Measurements from ENCODE around the gene DISC1. TPM values are rescaled to one million over a fixed set of nuclear protein-coding genes. Genes with fewer than 3 reads are reported as not detected.
"Not testable (repeated sequence)": the region's sequence is repeated elsewhere in the genome, so short reads cannot be mapped to it uniquely, and the experiment has no call there.

Gene DISC1
- total RNA-seq, 1 experiment from 2014 or later = 3.8 TPM

- no peak for DNase-seq (ENCODE audit: low read depth)
Observed at GRCh38 chr1:231930257-231930947, 303.8 kb downstream of the DISC1 start.

- DNase-seq (ENCODE audit: low read depth) = no peak
Observed at GRCh38 chr1:231931146-231931545, 304.6 kb downstream of the DISC1 start.

- DNase-seq (ENCODE audit: low read depth) = no peak
Observed at GRCh38 chr1:231931846-231932454, 305.4 kb downstream of the DISC1 start.

- DNase-seq (ENCODE audit: low read depth) = no peak
Observed at GRCh38 chr1:231933711-231934626, 307.4 kb downstream of the DISC1 start.

GRCh38 chr1:231934797-231935196, 308.2 kb downstream of the DISC1 start:
- DNase-seq (ENCODE audit: low read depth) = peak; percentile 62

- no peak for DNase-seq (ENCODE audit: low read depth)
Observed at GRCh38 chr1:231935856-231936255, 309.3 kb downstream of the DISC1 start.

GRCh38 chr1:231936983-231937775, 310.6 kb downstream of the DISC1 start:
- DNase-seq (ENCODE audit: low read depth) = no peak

GRCh38 chr1:231938211-231938610, 311.6 kb downstream of the DISC1 start:
- DNase-seq (ENCODE audit: low read depth) = no peak

- no peak for DNase-seq (ENCODE audit: low read depth)
Observed at GRCh38 chr1:231938711-231939110, 312.1 kb downstream of the DISC1 start.

- DNase-seq (ENCODE audit: low read depth) = no peak
Observed at GRCh38 chr1:231939118-231939517, 312.5 kb downstream of the DISC1 start.

GRCh38 chr1:231940116-231940515, 313.5 kb downstream of the DISC1 start:
- no peak for DNase-seq (ENCODE audit: low read depth)

GRCh38 chr1:231940701-231941100, 314.1 kb downstream of the DISC1 start:
- DNase-seq (ENCODE audit: low read depth) = no peak

- DNase-seq (ENCODE audit: low read depth) = no peak
Observed at GRCh38 chr1:231943084-231943483, 316.5 kb downstream of the DISC1 start.

- not testable (repeated sequence) for DNase-seq (ENCODE audit: low read depth)
Observed at GRCh38 chr1:231948102-231948501, 321.5 kb downstream of the DISC1 start.

- DNase-seq (ENCODE audit: low read depth) = no peak
Observed at GRCh38 chr1:231949277-231950091, 322.9 kb downstream of the DISC1 start.

GRCh38 chr1:231950331-231951128, 323.9 kb downstream of the DISC1 start:
- DNase-seq (ENCODE audit: low read depth) = peak; percentile 24

- peak; percentile 69 for DNase-seq (ENCODE audit: low read depth)
Observed at GRCh38 chr1:231951374-231951773, 324.8 kb downstream of the DISC1 start.

- no peak for DNase-seq (ENCODE audit: low read depth)
Observed at GRCh38 chr1:231952154-231952553, 325.6 kb downstream of the DISC1 start.

GRCh38 chr1:231953660-231954059, 327.1 kb downstream of the DISC1 start:
- no peak for DNase-seq (ENCODE audit: low read depth)

GRCh38 chr1:231954751-231955150, 328.2 kb downstream of the DISC1 start:
- DNase-seq (ENCODE audit: low read depth) = no peak
